ENCODE data around the gene HELZ.
"Not testable (repeated sequence)": the region's sequence is repeated elsewhere in the genome, so short reads cannot be mapped to it uniquely, and the experiment has no call there.

The HELZ gene, protein sequence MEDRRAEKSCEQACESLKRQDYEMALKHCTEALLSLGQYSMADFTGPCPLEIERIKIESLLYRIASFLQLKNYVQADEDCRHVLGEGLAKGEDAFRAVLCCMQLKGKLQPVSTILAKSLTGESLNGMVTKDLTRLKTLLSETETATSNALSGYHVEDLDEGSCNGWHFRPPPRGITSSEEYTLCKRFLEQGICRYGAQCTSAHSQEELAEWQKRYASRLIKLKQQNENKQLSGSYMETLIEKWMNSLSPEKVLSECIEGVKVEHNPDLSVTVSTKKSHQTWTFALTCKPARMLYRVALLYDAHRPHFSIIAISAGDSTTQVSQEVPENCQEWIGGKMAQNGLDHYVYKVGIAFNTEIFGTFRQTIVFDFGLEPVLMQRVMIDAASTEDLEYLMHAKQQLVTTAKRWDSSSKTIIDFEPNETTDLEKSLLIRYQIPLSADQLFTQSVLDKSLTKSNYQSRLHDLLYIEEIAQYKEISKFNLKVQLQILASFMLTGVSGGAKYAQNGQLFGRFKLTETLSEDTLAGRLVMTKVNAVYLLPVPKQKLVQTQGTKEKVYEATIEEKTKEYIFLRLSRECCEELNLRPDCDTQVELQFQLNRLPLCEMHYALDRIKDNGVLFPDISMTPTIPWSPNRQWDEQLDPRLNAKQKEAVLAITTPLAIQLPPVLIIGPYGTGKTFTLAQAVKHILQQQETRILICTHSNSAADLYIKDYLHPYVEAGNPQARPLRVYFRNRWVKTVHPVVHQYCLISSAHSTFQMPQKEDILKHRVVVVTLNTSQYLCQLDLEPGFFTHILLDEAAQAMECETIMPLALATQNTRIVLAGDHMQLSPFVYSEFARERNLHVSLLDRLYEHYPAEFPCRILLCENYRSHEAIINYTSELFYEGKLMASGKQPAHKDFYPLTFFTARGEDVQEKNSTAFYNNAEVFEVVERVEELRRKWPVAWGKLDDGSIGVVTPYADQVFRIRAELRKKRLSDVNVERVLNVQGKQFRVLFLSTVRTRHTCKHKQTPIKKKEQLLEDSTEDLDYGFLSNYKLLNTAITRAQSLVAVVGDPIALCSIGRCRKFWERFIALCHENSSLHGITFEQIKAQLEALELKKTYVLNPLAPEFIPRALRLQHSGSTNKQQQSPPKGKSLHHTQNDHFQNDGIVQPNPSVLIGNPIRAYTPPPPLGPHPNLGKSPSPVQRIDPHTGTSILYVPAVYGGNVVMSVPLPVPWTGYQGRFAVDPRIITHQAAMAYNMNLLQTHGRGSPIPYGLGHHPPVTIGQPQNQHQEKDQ (N-terminal part only)

DNA sequence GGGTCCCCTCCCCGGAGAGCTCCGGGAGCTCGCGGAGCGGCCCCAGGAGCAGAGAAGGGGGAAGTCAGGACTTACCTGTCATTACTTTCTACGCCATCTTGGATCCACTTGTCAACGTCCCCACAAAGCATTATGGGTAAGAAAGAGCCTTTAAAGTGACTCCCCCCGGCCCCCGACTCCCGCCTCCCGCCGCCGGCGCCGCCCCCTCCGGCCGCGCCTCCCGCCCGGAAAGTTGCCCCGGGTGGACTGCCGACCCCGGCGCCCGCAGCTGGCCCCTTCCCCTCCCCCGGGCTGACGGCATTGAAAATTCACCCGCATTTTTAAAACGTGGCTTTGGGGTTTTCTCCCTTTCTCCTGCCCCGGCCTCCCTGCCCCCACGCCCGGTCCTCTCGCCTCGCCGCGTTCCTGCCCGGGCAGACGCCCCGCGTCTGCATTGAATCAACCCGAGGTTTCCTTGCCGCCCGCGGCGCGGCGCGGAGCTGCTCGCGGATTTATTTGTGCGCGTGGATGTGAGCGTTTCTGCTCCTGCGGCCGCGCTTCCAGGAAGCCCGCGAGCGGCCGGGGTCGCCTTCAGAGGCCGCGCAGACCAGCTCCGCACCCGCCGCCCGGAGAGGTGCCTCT, at the start of gene HELZ:
Gene HELZ, minus strand, starts transcription at position 124 of the 621 bp plus-strand sequence. CDS start 26,392 bp downstream, outside the sequence.
- DNase-seq (ENCODE audit: low read depth): peak; percentile 63

GRCh38 chr17:67293251-67294203, 48.5 kb upstream of the HELZ start:
- DNase-seq (ENCODE audit: low read depth): peak; percentile 55

DNA sequence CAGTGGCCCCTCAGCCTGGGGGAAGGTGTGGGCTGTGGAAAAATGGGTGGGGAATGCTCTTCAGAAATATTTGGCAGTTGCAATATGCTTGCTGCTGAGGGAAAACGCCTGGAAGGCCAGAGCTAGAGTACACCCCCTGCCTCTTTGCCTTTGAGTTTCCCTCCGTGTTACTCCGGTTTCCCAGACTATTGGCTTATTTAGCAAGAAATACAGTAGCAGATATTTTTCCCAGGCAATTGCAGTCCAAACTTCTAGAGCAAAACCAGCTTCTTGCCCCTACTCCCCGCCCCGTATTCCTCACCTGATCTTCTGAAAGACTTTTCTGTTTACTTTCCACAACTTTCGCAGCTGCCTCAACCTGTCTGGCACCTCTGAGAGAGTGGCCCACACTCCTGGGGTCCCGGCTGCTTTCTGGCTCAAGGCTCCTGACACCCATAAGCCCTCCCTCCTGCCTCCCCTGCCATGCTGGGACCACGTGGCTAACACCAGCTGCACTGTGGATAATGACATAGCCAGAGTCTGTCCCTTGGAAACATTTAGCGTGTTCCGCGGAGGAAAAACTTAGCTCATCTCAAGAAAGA, 45.8 kb upstream of the HELZ start:
- no peak for DNase-seq (ENCODE audit: low read depth)

DNA sequence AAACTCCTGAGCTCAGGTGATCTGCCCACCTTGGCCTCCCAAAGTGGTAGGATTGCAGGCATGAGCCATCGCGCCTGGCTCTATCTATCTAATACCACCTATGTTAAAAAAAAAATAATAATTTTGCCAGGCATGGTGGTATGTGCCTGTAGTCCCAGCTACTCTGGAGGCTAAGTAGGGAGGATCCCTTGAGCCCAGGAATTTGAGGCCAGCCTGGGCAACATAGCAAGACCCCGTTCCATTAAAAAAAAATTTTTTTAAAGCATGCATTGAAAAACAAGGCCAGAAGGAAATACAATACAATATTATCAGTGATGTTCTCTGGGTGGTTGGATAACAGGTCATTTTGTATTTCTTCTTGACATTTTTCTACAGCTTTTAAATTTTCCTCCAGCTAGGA, 45.2 kb upstream of the HELZ start:
- no peak for DNase-seq (ENCODE audit: low read depth)

- no peak for DNase-seq (ENCODE audit: low read depth)
Observed at GRCh38 chr17:67289181-67289876, 44.3 kb upstream of the HELZ start.

DNA sequence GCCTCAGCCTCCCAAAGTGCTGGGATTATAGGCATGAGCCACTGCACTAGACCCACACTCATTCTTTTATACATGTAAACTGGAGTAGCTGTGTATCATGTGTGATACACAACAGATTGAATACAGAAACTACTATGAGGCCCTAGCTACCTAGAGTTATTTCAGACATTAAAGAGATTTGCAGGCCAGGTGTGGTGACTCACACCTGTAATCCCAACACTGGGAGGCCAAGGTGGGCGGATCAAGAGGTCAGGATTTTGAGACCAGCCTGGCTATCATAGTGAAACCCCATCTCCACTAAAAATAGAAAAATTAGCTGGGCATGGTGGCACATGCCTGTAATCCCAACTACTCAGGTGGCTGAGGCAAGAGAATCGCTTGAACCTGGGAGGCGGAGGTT, 41.8 kb upstream of the HELZ start:
- DNase-seq (ENCODE audit: low read depth): not testable (repeated sequence)

DNA sequence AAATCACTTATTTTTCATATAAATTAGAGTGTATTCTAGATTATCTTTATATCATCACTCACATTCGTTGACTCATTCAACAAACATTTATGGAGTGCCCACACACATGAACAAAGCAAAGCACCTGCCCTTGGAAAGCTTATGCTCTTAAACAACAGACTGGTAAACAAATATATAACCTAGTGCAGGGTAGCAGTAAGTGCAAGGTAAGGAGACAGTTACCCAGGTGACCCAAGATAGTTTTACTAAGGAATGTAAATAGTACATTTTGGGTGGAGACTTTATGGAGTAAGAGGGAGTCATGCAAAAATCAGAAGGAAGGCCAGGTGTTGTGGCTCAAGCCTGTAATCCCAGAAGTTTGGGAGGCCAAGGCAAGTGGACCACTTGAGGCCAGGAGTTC, 40.4 kb upstream of the HELZ start:
- no peak for DNase-seq (ENCODE audit: low read depth)

- DNase-seq (ENCODE audit: low read depth): no peak
Observed at GRCh38 chr17:67283731-67284516, 38.9 kb upstream of the HELZ start.

GRCh38 chr17:67281743-67282142, 36.7 kb upstream of the HELZ start:
- DNase-seq (ENCODE audit: low read depth): no peak

- no peak for DNase-seq (ENCODE audit: low read depth)
Observed at GRCh38 chr17:67281053-67281452, 36.1 kb upstream of the HELZ start.

DNA sequence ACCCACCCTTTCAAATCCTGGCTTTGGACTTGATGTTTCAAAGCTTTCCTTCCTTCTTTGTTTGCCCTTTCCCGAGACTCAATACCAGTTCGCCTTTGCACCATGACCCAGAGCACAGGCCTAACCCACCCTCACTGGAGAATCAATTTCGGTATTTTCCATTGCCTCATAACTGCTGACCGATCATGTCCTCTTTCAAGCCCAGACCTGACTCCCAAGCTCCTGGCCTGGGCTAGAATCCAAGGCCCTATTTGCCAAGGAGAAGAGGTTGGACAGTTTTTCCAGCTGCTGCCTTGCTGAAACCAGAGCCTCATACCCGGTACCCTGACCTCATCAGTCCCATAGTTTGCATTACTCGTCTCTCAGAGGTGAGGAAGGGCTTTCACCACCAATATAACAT, 35.3 kb upstream of the HELZ start:
- DNase-seq (ENCODE audit: low read depth): no peak

DNA sequence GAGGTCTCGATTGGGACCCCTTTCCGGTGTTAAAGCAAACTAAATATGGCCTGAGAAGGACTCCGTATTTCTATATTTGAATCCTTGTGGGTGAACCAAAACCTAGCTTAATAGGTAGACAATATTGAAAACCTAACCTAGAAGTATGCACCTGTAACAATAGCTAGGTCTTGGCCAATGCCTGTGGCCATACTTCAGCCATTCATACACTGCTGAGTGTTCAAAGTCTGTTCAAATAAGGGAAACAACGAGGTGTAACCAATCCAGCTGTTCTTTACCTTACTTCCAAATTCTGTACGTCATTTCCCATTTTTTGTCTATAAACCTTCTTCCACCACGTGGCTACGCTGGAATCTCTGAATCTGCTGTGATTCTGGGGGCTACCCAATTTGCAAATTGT, 34.1 kb upstream of the HELZ start:
- no peak for DNase-seq (ENCODE audit: low read depth)

GRCh38 chr17:67278363-67278762, 33.4 kb upstream of the HELZ start:
- DNase-seq (ENCODE audit: low read depth): no peak

- DNase-seq (ENCODE audit: low read depth): no peak
Observed at GRCh38 chr17:67276075-67276474, 31.1 kb upstream of the HELZ start.

DNA sequence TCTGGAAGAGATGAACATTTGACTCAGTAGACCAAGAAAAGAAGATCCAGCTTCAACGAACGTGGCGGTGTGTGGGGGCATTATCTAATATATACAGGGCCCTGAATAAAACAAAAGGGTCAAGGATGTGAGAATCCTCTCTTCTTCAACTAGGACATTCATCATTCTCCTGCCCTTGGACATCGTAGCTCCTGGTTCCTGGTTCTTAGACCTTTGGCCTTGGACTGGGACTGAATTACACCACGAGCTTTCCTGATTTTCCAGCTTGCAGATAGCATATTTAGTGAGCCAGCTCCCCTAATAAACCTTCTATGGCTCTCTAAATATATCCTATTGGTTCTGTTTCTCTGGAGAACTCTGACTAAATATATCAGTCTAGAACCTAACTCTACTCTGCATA, 29.5 kb upstream of the HELZ start:
- no peak for DNase-seq (ENCODE audit: low read depth)

DNA sequence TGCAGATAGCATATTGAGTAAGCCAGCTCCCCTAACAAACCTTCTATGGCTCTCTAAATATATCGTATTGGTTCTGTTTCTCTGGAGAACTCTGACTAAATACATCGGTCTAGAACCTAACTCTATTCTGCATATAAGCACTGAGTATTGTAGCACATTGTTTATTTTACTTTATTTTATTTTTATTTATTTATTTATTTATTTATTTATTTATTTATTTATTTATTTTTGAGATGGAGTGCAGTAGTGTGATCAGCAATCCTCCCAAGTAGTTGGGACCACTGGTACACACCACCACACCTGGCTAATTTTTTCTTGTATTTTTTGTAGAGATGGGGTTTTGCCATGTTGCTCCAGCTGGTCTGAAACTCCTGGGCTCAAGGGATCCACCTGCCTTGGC, 28.9 kb upstream of the HELZ start:
- no peak for DNase-seq (ENCODE audit: low read depth)

- DNase-seq (ENCODE audit: low read depth): no peak
Observed at GRCh38 chr17:67272312-67273047, 27.5 kb upstream of the HELZ start.

DNA sequence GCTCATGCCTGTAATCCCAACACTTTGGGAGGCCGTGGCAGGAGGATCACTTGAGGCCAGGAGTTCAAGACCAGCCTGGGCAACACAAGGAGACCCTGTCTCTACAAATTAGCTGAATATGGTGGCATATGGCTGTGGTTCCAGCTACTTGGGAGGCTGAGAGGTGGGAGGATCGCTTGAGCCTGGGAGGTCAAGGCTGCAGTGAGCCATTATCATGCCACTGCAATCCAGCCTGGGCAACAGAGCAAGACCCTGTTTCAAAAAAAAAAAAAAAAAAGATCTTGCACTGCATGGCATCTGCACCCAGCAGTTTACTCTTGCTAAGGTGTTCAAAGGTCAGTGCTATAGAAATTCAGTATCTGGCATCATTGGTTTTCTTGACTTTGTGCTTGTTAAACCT, 26.2 kb upstream of the HELZ start:
- not testable (repeated sequence) for DNase-seq (ENCODE audit: low read depth)
